VCaP (cell line): ENCODE data around the gene C11orf24.

Source experiments
- H3K27ac ChIP-seq: fragments of 450-650 bp; 2 replicates; pipeline ENCODE4 v1.5.1; 2017
- CTCF ChIP-seq: fragments of 450-650 bp; conservative IDR thresholded peaks from 2 replicates; pipeline ENCODE4 v1.5.1; 2017; ENCODE audit warnings: mild to moderate bottlenecking, moderate library complexity

The C11orf24 gene

DNA sequence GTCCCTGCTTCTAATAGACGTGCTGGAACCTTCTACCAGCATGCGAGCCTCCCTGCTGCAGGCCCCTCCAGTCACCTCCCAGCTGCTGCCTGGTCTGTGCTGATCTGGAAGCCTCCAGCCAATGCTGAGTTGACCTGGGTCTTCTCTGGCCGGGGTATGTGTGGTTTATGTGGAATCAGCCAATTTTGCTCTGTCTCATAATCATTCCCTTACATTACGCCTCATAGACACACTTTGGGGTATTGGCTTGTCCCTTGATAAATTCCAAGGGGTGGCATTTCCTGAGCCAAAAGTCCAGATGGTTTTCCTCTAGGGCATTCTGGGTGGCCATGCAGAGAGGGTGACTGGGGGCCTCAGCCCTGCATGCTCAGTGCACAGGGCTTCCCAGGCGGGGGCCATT is 50.4 kb downstream of the C11orf24 start:
- no peak overlapping the region for H3K27ac ChIP-seq
- no peak for TF ChIP-seq CTCF

GRCh38 chr11:68216171-68216938 is 55.4 kb downstream of the C11orf24 start:
- TF ChIP-seq CTCF = no peak
- peak overlapping the region; percentile 8; the same call in 1 of the 2 replicates for H3K27ac ChIP-seq

DNA sequence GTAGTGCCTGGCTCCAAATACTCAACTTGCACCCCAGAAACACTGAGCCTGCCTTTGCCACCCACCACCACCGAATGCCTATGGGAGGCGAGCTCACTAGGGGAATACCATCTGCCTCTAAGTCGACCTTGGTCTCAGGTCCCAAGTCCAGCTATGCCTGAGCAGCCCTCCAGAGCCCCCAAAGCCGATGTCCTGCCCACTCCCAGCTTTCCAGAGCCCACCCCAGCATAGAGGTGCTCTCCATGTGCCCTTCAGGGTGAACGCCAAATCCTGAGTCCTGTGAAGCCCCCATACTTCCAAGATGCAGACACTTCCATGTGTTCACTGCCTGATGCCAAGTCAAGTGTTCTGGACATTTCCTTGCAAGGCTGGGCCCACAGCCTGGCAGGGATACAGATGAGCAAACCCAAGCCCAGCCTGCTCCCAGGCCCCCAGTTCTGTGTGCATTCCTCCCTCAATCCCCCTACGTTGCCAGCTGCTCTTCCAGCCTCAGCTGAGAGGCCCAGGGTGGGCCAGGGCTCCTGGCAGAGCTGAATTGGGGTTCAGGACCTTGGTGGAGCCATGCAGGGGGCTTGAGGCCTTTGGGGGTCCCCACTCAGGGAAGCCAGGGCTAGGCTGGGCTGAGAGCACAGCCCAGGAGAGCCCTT is 56.1 kb downstream of the C11orf24 start:
- peak overlapping the region; percentile 8; the same call in 1 of the 2 replicates for H3K27ac ChIP-seq
- TF ChIP-seq CTCF = no peak

DNA sequence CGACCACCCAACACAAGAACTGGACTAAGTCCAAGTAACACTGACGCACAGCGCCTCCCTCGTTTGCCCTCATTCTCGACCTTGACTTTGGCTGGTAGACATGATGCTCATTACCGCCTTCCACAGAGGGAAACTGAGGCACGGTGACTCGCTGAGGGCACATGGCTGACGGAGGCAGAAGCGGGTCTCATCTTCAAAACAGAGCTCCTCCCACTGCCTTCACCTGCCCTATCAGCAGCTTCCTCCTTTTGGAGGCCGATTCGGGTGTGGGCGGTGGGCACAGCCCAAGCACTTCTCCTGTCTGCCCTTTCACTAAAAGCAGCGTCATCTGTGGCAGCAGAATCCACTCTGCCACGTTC is 56.7 kb downstream of the C11orf24 start:
- no peak for TF ChIP-seq CTCF
- no peak overlapping the region; the same call in 1 of the 2 replicates for H3K27ac ChIP-seq

GRCh38 chr11:68214173-68215086 is 57.3 kb downstream of the C11orf24 start:
- no peak for TF ChIP-seq CTCF

DNA sequence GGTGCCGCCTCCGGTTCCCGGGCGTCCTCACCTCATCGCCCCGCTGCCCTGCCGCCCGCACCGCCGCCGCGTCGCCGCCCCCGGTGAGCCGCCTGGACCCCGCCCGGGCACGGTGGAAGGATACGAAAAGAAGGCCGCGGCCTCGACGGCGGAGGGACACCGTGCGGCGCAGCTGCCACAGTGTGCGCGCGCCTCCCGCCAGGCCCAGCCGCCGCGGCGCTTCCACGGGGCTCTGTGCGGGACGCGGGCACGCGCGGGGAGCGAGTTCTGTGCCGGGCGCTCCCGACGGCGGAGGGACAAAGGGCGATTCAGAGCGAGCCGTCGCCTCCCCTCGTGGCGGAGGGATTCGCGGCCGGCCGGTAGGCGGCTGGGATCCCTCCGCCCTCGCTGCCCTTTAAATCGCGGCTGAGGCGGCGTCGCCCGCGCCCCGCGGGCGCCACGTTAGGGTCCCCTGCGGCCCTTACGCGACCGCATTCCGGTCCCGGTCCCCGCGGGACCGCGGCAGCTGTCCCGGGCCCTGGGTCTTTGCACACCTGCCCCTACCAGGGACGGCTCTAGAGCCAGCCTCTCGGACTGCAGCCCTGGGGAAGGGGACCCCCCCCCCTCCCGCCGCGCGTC is 58.1 kb downstream of the C11orf24 start:
- peak overlapping the region; percentile 100 for H3K27ac ChIP-seq
- no peak; the same call in 1 of the 2 replicates for TF ChIP-seq CTCF

More at GRCh38 chr11:68214173-68215086, 57.3 kb downstream of the C11orf24 start:
- peak overlapping the region; percentile 100 for H3K27ac ChIP-seq

DNA sequence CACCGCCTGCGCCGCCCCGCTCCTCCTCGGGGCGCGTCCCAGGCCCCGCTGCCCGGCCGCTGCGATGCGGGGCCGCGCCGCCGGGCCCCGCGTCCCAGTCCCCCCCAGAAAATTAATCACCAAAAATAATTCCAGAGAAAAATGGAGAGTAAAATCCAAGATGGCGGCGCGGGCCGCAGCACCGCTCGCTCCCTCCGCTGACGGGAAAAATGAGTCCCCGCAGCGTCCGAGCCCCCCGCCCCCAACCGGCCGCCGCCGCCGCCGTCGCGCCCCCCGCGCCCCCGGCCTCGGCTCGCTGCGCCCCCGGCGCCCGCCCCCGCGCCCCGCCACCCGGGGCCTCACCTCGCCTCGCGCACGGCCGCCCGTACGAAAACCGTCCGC is 58.6 kb downstream of the C11orf24 start, which contains the start of gene KMT5B:
Gene KMT5B, minus strand, starts transcription at position 162 of the 381 bp plus-strand sequence. CDS start 23,220 bp downstream, outside the sequence.
- peak within 1 kb of the TSS; percentile 100 for H3K27ac ChIP-seq
- no peak for TF ChIP-seq CTCF
